ENCODE results near the gene ZNF268. TPM values are rescaled to one million over a fixed set of nuclear protein-coding genes. Genes with fewer than 3 reads are reported as not detected.

Gene ZNF268
- polyA plus RNA-seq, 2 of the 4 experiments (the other 2 are of a cell fraction): 12.5 to 21.5 TPM

- TF ChIP-seq TFCP2L1 (CRISPR knock-in tag; IDR thresholded peaks at IDR 0.05) (no peak), RFX5 (IDR thresholded peaks at IDR 0.05) (no peak), HMGXB4 (CRISPR knock-in tag; IDR thresholded peaks at IDR 0.05; ENCODE audit: borderline replicate concordance) (no peak), MAX (IDR thresholded peaks at IDR 0.05) (no peak), HDAC2 (IDR thresholded peaks at IDR 0.05) (no peak), HOXB13 (CRISPR knock-in tag; IDR thresholded peaks at IDR 0.05; ENCODE audit: low read depth) (no peak), CBX2 (IDR thresholded peaks at IDR 0.05; ENCODE audit: borderline replicate concordance, low read depth) (no peak), MAZ (IDR thresholded peaks at IDR 0.05; ENCODE audit: borderline replicate concordance, low read depth, low read length) (no peak), FOXS1 (CRISPR knock-in tag; IDR thresholded peaks at IDR 0.05) (no peak), KDM5A (IDR thresholded peaks at IDR 0.05) (no peak), ZFP36 (IDR thresholded peaks at IDR 0.05; ENCODE audit: borderline replicate concordance, partially characterized antibody) (no peak), MAFK (IDR thresholded peaks at IDR 0.05; ENCODE audit: partially characterized antibody) (no peak), FOSL2 (IDR thresholded peaks at IDR 0.05) (no peak), FOSL2 (CRISPR knock-in tag; IDR thresholded peaks at IDR 0.05) (no peak), EHF (CRISPR knock-in tag; IDR thresholded peaks at IDR 0.05) (no peak)
- Histone ChIP-seq H3K4me2 (no peak overlapping the region), H3K9me3 (peaks cover 88% of the 10 kb centered on the region), H3K4me3 (no peak overlapping the region), H3K4me1 (no peaks in the 10 kb centered on the region), H3K27ac (no peak overlapping the region)
- WGBS (ENCODE audit: missing lambda C conversion rate): 99% methylated on average over 5 of the region's 5 CpGs
- FAIRE-seq (no peak), DNase-seq (ENCODE audit: low read depth in 1 of 2, low spot score in 1 of 2) (no peak), ATAC-seq (no peak)
- CTCF ChIA-PET: interaction anchor here (1.6 kb wide), 1 partner anchor 11 kb away, joined by 7 read pairs; the partner anchor contains the start of gene ZNF268
- POLR2A ChIA-PET: no interaction called here
Observed at GRCh38 chr12:133192847-133193246, 11.6 kb downstream of the ZNF268 start.

- Histone ChIP-seq H3K9me3 (peaks cover 68% of the 10 kb centered on the region), H3K4me1 (no peaks in the 10 kb centered on the region), H3K4me2 (no peak overlapping the region), H3K27ac (no peak overlapping the region), H3K4me3 (no peak overlapping the region)
- FAIRE-seq (no peak), DNase-seq (ENCODE audit: low read depth in 1 of 2, low spot score in 1 of 2) (no peak), ATAC-seq (no peak)
- ChIA-PET CTCF (no interaction called here), POLR2A (no interaction called here)
- TF ChIP-seq RCOR1 (IDR thresholded peaks at IDR 0.05; ENCODE audit: low read depth, low read length) (no peak), PBX3 (IDR thresholded peaks at IDR 0.05) (no peak), HES2 (IDR thresholded peaks at IDR 0.05) (no peak), MAFK (IDR thresholded peaks at IDR 0.05; ENCODE audit: partially characterized antibody) (no peak), USF2 (IDR thresholded peaks at IDR 0.05) (peak; percentile 76)
- WGBS (ENCODE audit: missing lambda C conversion rate): 97% methylated on average over 2 of the region's 2 CpGs
Observed at GRCh38 chr12:133201888-133202287, 20.6 kb downstream of the ZNF268 start.

- FAIRE-seq: no peak
Observed at GRCh38 chr12:133202493-133203343, 21.4 kb downstream of the ZNF268 start.

More at GRCh38 chr12:133202493-133203343, 21.4 kb downstream of the ZNF268 start:
- no peak for ATAC-seq
- ChIA-PET CTCF (interaction anchor here (3.0 kb wide), 1 partner anchor 21 kb away, joined by 7 read pairs; the partner anchor contains the start of gene ZNF268), POLR2A (no interaction called here)
- H3K4me3 ChIP-seq: no peak overlapping the region
- no peaks in the 10 kb centered on the region for H3K4me1 ChIP-seq
- no peak overlapping the region for H3K4me2 ChIP-seq
- no peak overlapping the region for H3K27ac ChIP-seq
- TF ChIP-seq GATA3 (IDR thresholded peaks at IDR 0.05; ENCODE audit: borderline replicate concordance) (peak; percentile 70; the same call in 1 of the 2 replicates), CBX8 (IDR thresholded peaks at IDR 0.05) (no peak)
- 95% methylated on average over 2 of the region's 2 CpGs for WGBS (ENCODE audit: missing lambda C conversion rate)
- H3K9me3 ChIP-seq: peaks cover 75% of the 10 kb centered on the region
- peak in 1 of 2 experiments; percentile 51 for DNase-seq (ENCODE audit: low read depth in 1 of 2, low spot score in 1 of 2)
